Cardiac fibroblast (primary cell): Measurements from ENCODE around the gene NEDD4.

ENCODE experiments used
- DNase-seq, 2 donors: peaks; one replicate each; pipeline versions ENCODE4 v3.0.0 to v3.0.0-alpha.2; 2010; ENCODE audit warnings: low read depth in 2 of 2
- H3K4me3 ChIP-seq, 2 donors: replicated peaks in 1 of 2; 1 replicate in 1 of 2; 2 replicates in 1 of 2; pipeline ENCODE4 v1.5.1; 2011; ENCODE audit warnings: low read depth in 2 of 2, low read length in 2 of 2, mild to moderate bottlenecking in 2 of 2, moderate library complexity in 1 of 2
- CTCF ChIP-seq: IDR thresholded peaks from one replicate; pipeline ENCODE4 v1.5.1; 2011; ENCODE audit warnings: low read depth, mild to moderate bottlenecking, low read length, inconsistent platforms

The NEDD4 gene

DNA sequence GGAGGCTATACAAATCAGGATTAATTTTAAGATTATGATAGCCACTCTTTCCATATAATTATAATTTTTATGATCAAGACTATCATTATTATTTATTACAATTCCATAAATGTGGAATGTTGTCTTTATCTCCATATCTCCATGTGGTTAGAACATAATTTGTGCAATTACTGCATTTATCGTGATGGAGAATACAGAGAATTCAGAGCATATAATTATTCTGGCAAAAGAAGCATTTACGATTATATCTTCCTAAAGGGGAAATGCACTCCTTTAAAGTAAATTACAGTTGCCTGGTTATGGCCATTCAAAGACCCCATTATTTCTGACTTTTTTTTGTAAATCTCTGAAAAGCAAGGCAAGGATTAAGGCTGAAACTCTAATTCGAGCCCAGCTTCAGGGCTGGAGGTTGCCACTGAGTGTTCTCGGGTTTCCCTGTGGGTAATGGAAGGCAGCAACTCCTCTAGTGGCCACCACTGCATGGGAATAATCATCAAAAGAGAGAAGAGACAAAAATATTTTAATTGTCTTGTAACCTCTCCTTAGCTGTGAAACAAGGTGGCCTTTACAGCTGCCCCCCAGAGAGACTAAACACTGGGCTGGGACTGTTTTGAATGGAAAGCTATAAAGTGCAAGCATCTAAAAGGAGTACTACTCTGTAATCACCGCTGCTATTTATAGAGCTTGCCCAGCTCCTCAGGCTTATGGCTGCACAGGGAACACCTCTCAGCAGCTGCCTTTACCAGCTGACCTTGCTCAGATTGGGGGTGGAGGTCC, 190.6 kb downstream of the NEDD4 start:
- no peak for DNase-seq
- TF ChIP-seq CTCF, result no peak
- H3K4me3 ChIP-seq, result no peak overlapping the region

DNA sequence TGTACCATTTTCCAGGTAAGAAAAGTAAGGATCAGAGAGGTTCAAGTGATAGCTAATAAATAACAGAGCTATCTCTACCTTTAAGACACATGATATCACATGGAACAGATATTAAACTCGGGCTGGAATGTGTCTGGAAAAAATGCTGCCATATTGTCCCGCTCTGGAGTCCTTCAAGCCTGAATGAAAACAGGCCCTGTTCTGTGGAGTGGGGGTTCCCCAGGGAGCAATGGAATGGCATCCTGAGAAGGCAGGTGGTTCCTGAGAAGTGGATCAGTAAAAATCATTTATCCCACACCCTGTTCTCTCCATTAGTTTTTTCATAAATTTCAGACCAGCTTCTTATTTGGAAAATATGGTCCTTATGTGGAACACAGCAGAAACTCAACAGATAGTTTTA, 193.2 kb downstream of the NEDD4 start:
- H3K4me3 ChIP-seq, result no peak overlapping the region
- no peak for DNase-seq
- TF ChIP-seq CTCF, result no peak

DNA sequence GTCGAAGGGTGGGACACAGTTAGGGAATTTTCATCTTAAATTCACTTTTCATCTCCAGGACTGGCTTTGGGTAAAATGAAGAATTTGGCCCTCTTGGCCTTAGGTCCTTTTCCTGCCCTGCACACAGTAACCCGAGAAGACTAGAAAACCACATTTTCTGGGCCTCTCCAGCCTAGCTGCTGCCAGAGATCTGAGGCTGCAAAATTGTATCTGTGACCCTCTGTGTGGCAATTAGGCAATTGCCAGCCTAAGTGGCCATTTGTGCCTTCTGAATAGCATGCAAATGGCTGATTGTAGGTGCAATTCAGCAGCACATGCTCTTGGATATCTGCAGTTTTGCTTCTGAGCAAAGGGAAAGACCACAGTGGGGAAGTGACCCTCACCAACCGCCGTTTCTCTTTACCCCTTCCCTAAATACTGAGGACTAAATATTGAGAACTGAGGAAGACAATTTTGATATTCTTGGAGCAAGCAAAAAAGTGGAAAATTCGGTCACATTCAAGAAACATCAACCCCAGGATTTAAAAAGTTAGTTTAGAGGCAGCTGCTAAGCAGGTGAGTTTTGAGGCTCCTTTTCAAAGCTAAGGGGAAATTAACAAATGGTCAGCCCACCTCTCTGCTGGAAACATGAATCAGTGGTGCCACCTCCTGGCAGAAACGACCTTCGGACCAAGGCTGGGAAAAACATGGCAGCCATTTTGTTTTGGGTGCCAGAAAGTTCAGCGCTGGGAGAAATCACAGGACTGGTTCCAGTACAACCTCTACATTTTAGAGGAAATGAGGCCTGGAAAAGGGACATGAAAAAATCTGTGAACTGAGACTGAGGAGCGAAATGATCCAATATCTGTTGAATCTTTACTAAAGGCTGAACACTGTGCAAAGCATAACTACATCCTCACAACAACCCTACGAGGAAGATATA, 193.9 kb downstream of the NEDD4 start:
- peak; percentile 69 to 73 for DNase-seq
- peak; percentile 76 for TF ChIP-seq CTCF
- no peak overlapping the region for H3K4me3 ChIP-seq

DNA sequence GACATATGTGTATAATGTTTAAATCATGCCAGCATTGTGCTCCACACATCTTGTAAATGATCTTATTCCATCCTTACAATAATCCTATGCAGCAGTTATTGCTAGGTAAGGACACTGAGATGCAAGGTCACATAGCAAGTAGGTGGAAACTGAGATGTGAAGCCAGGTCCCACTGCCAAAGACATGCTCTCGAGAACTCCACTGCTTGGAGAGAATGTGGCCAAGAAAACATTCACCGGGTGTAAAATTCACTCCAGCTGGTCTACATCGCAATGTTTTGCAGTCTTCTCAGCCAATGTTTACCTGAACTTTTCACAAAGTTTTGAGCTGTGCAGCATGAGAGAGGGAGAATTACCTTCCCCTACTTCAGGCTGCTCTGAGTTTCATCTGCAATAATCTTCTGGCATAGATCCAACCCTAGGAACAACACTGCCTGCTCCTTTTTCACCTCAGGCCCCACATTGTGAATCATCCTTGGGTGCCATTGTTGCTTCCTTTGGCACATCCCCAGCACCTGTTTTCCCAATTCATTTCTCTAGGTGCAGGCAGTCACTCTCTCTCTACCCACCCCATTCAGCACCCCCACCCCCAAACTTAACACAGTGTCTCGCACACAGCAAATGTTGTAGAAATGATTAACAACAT, 197.0 kb downstream of the NEDD4 start:
- no peak for TF ChIP-seq CTCF
- H3K4me3 ChIP-seq, result no peak overlapping the region
- DNase-seq, result peak; percentile 24 to 55

GRCh38 chr15:55795031-55795430, 198.4 kb downstream of the NEDD4 start:
- TF ChIP-seq CTCF, result no peak
- DNase-seq, result no peak
- no peak overlapping the region for H3K4me3 ChIP-seq

GRCh38 chr15:55791551-55792400, 201.6 kb downstream of the NEDD4 start:
- H3K4me3 ChIP-seq, result no peak overlapping the region
- no peak for TF ChIP-seq CTCF
- DNase-seq, result peak; percentile 81 to 87
